Muscle of leg (tissue), 11 donors: ENCODE data around the gene SF3A1. TPM values are rescaled to one million over a fixed set of nuclear protein-coding genes. Genes with fewer than 3 reads are reported as not detected.

Source experiments
- DNase-seq: peaks from one replicate; pipeline ENCODE4 v3.0.0; 2013
- H3K27ac ChIP-seq: one replicate; pipeline ENCODE4 v1.5.1; 2013; ENCODE audit warnings: mild to moderate bottlenecking, low read length, control low read depth
- H3K27me3 ChIP-seq: one replicate; pipeline ENCODE4 v1.6.1; 2013; ENCODE audit warnings: low read length; ENCODE audit not compliant: control insufficient read depth, insufficient read depth
- H3K36me3 ChIP-seq: one replicate; pipeline ENCODE4 v1.6.1; 2013; ENCODE audit warnings: low read length; ENCODE audit not compliant: control insufficient read depth, insufficient read depth
- H3K4me1 ChIP-seq: one replicate; pipeline ENCODE4 v1.6.1; 2013; ENCODE audit warnings: low read length; ENCODE audit not compliant: control insufficient read depth, insufficient read depth
- H3K4me3 ChIP-seq: one replicate; pipeline ENCODE4 v1.5.1; 2013; ENCODE audit warnings: low read length, control low read depth
- H3K9me3 ChIP-seq: replicated peaks from 2 replicates; pipeline ENCODE4 v1.6.1; 2013; ENCODE audit warnings: low read depth, low read length; ENCODE audit not compliant: control insufficient read depth
- WGBS: methylation state at CpG from one replicate; pipeline ENCODE4 v1.1.5; 2013; ENCODE audit warnings: missing lambda C conversion rate; ENCODE audit not compliant: insufficient coverage; 5-methylcytosine and 5-hydroxymethylcytosine counted together
- polyA plus RNA-seq, 8 donors: library from polyadenylated mRNA; unstranded; fragments of 120-200 nt; gene quantifications; one replicate each; pipeline versions ENCODE4 v1.2.1 to v1.2.3, GENCODE V29; 2013; ENCODE audit warnings: inconsistent platforms in 1 of 8, low replicate concordance in 1 of 8; ENCODE audit not compliant: insufficient read length in 8 of 8, insufficient read depth in 1 of 8
- total RNA-seq: library from RNA; stranded (reverse); fragments of 120-200 nt; gene quantifications from one replicate; pipeline ENCODE4 v1.2.4, GENCODE V29; 2013

SF3A1 gene
- total and polyA plus RNA-seq, 9 donors = 23.8 to 110 (median 78.0) TPM

DNA sequence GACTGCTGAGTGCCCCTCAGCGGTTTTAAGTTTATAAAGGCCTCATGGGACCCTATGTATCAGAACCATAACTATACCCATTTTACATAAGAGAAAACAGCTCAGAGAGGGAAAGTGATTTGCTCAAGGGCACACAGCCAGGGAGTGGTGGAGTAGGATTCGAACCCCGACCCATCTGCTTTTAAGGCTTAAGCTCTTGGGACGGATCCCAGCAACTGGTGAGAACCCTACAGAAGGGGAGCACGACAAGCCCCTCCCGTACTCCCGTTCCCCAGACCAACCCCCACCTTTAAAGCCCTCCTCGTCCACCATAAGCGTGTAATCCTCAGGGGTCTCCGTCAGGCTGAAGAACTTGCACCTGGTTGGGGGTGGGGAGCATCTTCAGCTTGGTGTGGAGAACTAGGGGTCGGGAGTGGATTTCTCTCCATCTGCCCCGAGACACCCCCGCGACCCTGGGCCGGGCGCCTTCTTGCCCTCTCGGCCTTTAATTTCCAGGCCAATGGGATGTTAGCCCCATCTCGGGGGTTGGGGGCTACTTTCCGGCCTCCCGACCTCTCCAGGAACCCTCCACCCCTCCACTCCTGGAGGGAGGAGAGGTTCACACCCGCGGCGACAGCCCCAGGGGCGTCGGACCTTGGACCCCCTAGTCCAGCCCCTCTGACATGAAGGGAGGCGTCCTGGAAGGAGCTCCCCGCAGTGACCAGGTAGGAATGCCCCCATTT is 68.1 kb downstream of the SF3A1 start:
- DNase-seq = peak; percentile 62
- peak overlapping the region; percentile 78 for H3K4me3 ChIP-seq
- no peaks in the 10 kb centered on the region for H3K27me3 ChIP-seq
- whole genome bisulfite sequencing = 0% methylated on average over 5 of the region's 27 CpGs
- peak overlapping the region; percentile 77 for H3K27ac ChIP-seq
- peaks cover 28% of the 10 kb centered on the region for H3K36me3 ChIP-seq
- no peaks in the 10 kb centered on the region for H3K9me3 ChIP-seq
- peaks cover 37% of the 10 kb centered on the region for H3K4me1 ChIP-seq

- 16% methylated on average over 5 of the region's 5 CpGs for WGBS
- no peaks in the 10 kb centered on the region for H3K9me3 ChIP-seq
- peak overlapping the region; percentile 77 for H3K27ac ChIP-seq
- no peaks in the 10 kb centered on the region for H3K27me3 ChIP-seq
- H3K36me3 ChIP-seq = peaks cover 21% of the 10 kb centered on the region
- peaks cover 37% of the 10 kb centered on the region for H3K4me1 ChIP-seq
- peak; percentile 91 for DNase-seq
- peak overlapping the region; percentile 8 for H3K4me3 ChIP-seq
Observed at GRCh38 chr22:30287648-30288418, 68.9 kb downstream of the SF3A1 start.

DNA sequence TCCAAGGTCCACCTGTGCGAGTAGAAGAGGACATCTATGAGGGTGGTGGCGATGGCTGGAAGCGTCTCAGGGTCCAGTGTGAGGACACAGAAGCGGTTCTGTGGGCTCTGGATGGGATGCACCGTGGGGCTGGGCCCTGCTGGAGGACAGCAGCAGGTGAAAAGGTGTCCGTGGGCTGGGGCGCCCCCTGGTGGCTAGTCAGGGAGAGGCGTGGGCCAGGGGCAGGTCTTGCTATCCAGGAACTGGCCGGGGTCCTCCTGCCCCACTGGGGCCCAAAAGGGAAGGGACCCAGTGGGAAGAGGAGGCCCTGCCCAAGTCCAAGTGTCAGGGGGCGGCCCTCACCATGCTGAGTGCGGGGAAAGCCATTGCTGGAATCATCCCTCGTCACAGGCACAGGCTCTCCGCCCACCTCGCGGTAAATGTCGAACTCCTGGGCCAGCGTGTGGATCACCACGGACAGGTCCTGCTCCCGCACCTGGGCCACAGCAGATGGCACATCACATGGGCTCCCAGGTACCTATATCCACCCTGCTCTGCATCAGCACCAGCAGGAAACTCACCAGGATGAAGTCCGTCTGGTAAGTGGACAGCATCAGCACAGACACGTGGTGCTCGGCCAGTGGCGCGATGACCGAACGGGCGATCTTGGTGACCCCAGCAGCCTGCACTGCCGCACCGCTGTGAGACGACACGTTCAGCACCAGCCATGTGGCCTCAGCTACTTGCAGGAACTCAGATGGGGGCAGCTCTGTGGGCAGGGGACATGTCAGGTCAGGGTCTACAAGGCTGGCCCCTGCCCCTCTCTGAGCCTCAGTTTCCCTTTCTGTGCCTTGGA is 69.7 kb downstream of the SF3A1 start:
- DNase-seq = no peak

GRCh38 chr22:30286331-30286730 is 70.4 kb downstream of the SF3A1 start:
- Histone ChIP-seq H3K36me3 (peaks cover 7% of the 10 kb centered on the region), H3K4me3 (no peak overlapping the region), H3K27me3 (no peaks in the 10 kb centered on the region), H3K27ac (no peak overlapping the region), H3K9me3 (no peaks in the 10 kb centered on the region), H3K4me1 (peaks cover 33% of the 10 kb centered on the region)
- WGBS = 86% methylated on average over 4 of the region's 5 CpGs
- no peak for DNase-seq

More for the DNA sequence above, 69.7 kb downstream of the SF3A1 start:
- H3K4me1 ChIP-seq = peaks cover 39% of the 10 kb centered on the region
- H3K36me3 ChIP-seq = peaks cover 13% of the 10 kb centered on the region
- H3K27me3 ChIP-seq = no peaks in the 10 kb centered on the region
- no peak overlapping the region for H3K4me3 ChIP-seq
- no peak overlapping the region for H3K27ac ChIP-seq
- H3K9me3 ChIP-seq = no peaks in the 10 kb centered on the region
- WGBS = 60% methylated on average over 30 of the region's 31 CpGs

- Histone ChIP-seq H3K27ac (no peak overlapping the region), H3K4me1 (peaks cover 28% of the 10 kb centered on the region), H3K27me3 (no peaks in the 10 kb centered on the region), H3K9me3 (no peaks in the 10 kb centered on the region), H3K36me3 (peaks cover 7% of the 10 kb centered on the region), H3K4me3 (no peak overlapping the region)
- no peak for DNase-seq
- 95% methylated on average over 3 of the region's 8 CpGs for WGBS
Observed at GRCh38 chr22:30285846-30286200, 70.9 kb downstream of the SF3A1 start.

GRCh38 chr22:30285176-30285845 is 71.4 kb downstream of the SF3A1 start:
- Histone ChIP-seq H3K27ac (no peak overlapping the region), H3K9me3 (no peaks in the 10 kb centered on the region), H3K36me3 (peaks cover 7% of the 10 kb centered on the region), H3K4me1 (peaks cover 23% of the 10 kb centered on the region), H3K4me3 (no peak overlapping the region), H3K27me3 (no peaks in the 10 kb centered on the region)
- WGBS = 83% methylated on average over 20 of the region's 27 CpGs
- DNase-seq = no peak

DNA sequence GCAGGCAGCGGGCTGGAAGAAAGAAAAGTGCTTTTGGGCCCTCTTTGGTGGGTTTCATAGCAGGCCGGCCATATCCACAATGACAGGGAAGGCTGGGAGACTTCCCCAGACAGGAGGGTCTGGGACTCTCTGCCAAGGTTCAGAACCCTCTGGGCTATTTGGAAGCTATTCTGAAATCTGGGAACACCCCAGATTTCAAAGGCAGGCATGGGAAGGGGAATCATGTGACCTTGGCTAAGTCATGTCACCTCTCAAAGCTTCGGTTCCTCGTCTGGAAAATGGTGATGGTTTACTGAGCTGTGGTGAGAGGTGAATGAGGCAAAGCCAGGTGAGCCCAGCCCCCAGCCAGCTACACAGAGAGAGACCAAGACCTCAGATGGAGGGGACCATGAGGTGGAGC is 72.0 kb downstream of the SF3A1 start:
- DNase-seq = no peak
- Histone ChIP-seq H3K36me3 (peaks cover 7% of the 10 kb centered on the region), H3K27me3 (no peaks in the 10 kb centered on the region), H3K4me3 (no peak overlapping the region), H3K9me3 (no peaks in the 10 kb centered on the region), H3K4me1 (peaks cover 17% of the 10 kb centered on the region), H3K27ac (no peak overlapping the region)
- WGBS = 72% methylated on average over 4 of the region's 4 CpGs

- Histone ChIP-seq H3K4me1 (peaks cover 17% of the 10 kb centered on the region), H3K27me3 (no peaks in the 10 kb centered on the region), H3K4me3 (no peak overlapping the region), H3K27ac (no peak overlapping the region), H3K36me3 (peaks cover 7% of the 10 kb centered on the region), H3K9me3 (no peaks in the 10 kb centered on the region)
- 74% methylated on average over 8 of the region's 9 CpGs for WGBS
- DNase-seq = no peak
Observed at GRCh38 chr22:30284172-30284571, 72.5 kb downstream of the SF3A1 start.

GRCh38 chr22:30283342-30283741 is 73.4 kb downstream of the SF3A1 start:
- WGBS = 93% methylated on average over 2 of the region's 4 CpGs
- Histone ChIP-seq H3K4me3 (no peak overlapping the region), H3K9me3 (no peaks in the 10 kb centered on the region), H3K36me3 (peaks cover 7% of the 10 kb centered on the region), H3K4me1 (peaks cover 9% of the 10 kb centered on the region), H3K27ac (no peak overlapping the region), H3K27me3 (no peaks in the 10 kb centered on the region)
- no peak for DNase-seq
